ENCODE results near the gene RNF157. TPM values are rescaled to one million over a fixed set of nuclear protein-coding genes. Genes with fewer than 3 reads are reported as not detected.

Gene RNF157
- total and polyA plus RNA-seq, 2 of the 4 experiments (the other 2 are of a cell fraction), result 0.54 to 1.3 TPM

GRCh38 chr17:76164331-76164730, 76.0 kb downstream of the RNF157 start:
- H3K9me3 ChIP-seq (ENCODE audit: control insufficient read depth, insufficient read depth, low read length), result no peaks in the 10 kb centered on the region
- no peaks in the 10 kb centered on the region for H3K9me1 ChIP-seq (ENCODE audit: insufficient read depth, low read length)
- POLR2A ChIA-PET (ENCODE audit: unreplicated experiment), result no interaction called here
- no peak overlapping the region for H4K5ac ChIP-seq (ENCODE audit: low read depth, low read length)
- no peak overlapping the region for H3K18ac ChIP-seq (ENCODE audit: low read depth, low read length)
- H3K56ac ChIP-seq (ENCODE audit: extremely low read depth, insufficient read depth, low read length), result no peak overlapping the region
- H3K79me1 ChIP-seq (ENCODE audit: low read depth in 1 of 2, low read length in 2 of 2), result no peaks in the 10 kb centered on the region
- TF ChIP-seq CEBPB (IDR thresholded peaks at IDR 0.05; ENCODE audit: low read depth, low read length) (no peak), FOS (IDR thresholded peaks at IDR 0.05; ENCODE audit: low read depth, low read length) (no peak), RCOR1 (IDR thresholded peaks at IDR 0.05; ENCODE audit: insufficient replicate concordance, low read length) (no peak), SMC3 (IDR thresholded peaks at IDR 0.05; ENCODE audit: low read depth, low read length) (no peak), BHLHE40 (IDR thresholded peaks at IDR 0.05; ENCODE audit: low read depth, low read length) (no peak), USF2 (IDR thresholded peaks at IDR 0.05; ENCODE audit: low read depth, low read length) (no peak), MAFK (IDR thresholded peaks at IDR 0.05; ENCODE audit: low read depth, low read length) (no peak), CTCF (conservative IDR thresholded peaks at IDR 0.05; ENCODE audit: low read depth, low read length) (no peak), RAD21 (IDR thresholded peaks at IDR 0.05; ENCODE audit: low read length) (no peak), POLR2A (IDR thresholded peaks at IDR 0.05; ENCODE audit: low read depth, low read length) (no peak)
- no peak overlapping the region for H2BK15ac ChIP-seq (ENCODE audit: low read depth, low read length)
- H4K20me1 ChIP-seq (ENCODE audit: insufficient read depth, low read length), result no peaks in the 10 kb centered on the region
- dilution Hi-C loops (cut with HindIII; ENCODE audit: low sequenced_read_pairs, unreplicated experiment), result no loop called here
- no peak overlapping the region for H2BK120ac ChIP-seq (ENCODE audit: low read depth, low read length)
- DNase-seq (no peak), ATAC-seq (ENCODE audit: low read depth) (no peak)
- H3K14ac ChIP-seq (replicated peaks; ENCODE audit: low read depth, low read length), result no peak overlapping the region
- H3K27me3 ChIP-seq (ENCODE audit: control insufficient read depth, insufficient read depth, low read length), result peaks cover under 1% of the 10 kb centered on the region
- H3K4ac ChIP-seq (ENCODE audit: low read depth, low read length), result no peak overlapping the region
- no peak overlapping the region for H3K9ac ChIP-seq (ENCODE audit: low read depth, low read length)
- H2AK9ac ChIP-seq (replicated peaks; ENCODE audit: low read depth, low read length, poor library complexity), result no peak overlapping the region
- no peak overlapping the region for H4K91ac ChIP-seq (ENCODE audit: insufficient read depth, low read depth, low read length)
- H2AFZ ChIP-seq (replicated peaks; ENCODE audit: low read length, poor library complexity), result no peak overlapping the region
- no peak overlapping the region for H3K23ac ChIP-seq (ENCODE audit: low read depth, low read length)
- WGBS, 2 experiments (ENCODE audit: extremely low coverage in 2 of 2, insufficient read length in 1 of 2), result 80% methylated on average over 1 of the region's 2 CpGs; no CpG with 5 or more reads in 1 of the 2 experiments
- BruUV-seq (replicated peaks), result no TSS peak
- H2AK5ac ChIP-seq (ENCODE audit: low read depth, low read length), result no peak overlapping the region
- no peak overlapping the region for H3K4me2 ChIP-seq (ENCODE audit: low read depth, low read length)
- no peak overlapping the region for H2BK5ac ChIP-seq (ENCODE audit: low read depth, low read length, poor library complexity, severe bottlenecking)
- H3K4me3 ChIP-seq (ENCODE audit: insufficient read depth, low read depth, low read length), result no peak overlapping the region
- H4K8ac ChIP-seq (ENCODE audit: low read depth in 2 of 2, low read length in 2 of 2), result no peak overlapping the region
- no peak overlapping the region for H3K27ac ChIP-seq (ENCODE audit: insufficient read depth, low read length)
- in situ Hi-C loops (cut with MboI; ENCODE audit: low sequenced_read_pairs), result no loop called here
- H3K36me3 ChIP-seq (ENCODE audit: control insufficient read depth, insufficient read depth, low read length), result no peaks in the 10 kb centered on the region
- intact Hi-C loops (cut with micrococcal nuclease), result no loop called here
- H2BK20ac ChIP-seq (ENCODE audit: low read depth, low read length), result no peak overlapping the region
- H3K4me1 ChIP-seq (ENCODE audit: control insufficient read depth, insufficient read depth, low read length), result no peaks in the 10 kb centered on the region
- CTCF ChIA-PET, result no interaction called here

All from IMR-90 (cell line).